Inferior parietal cortex (tissue), 1 donor: ENCODE results near the gene CNIH4.
"Not testable (repeated sequence)": the region's sequence is repeated elsewhere in the genome, so short reads cannot be mapped to it uniquely, and the experiment has no call there.

ENCODE experiments used
- DNase-seq: peaks from one replicate; pipeline ENCODE4 v3.0.0-alpha.2; 2016; ENCODE audit errors: extremely low spot score

CNIH4 gene

DNA sequence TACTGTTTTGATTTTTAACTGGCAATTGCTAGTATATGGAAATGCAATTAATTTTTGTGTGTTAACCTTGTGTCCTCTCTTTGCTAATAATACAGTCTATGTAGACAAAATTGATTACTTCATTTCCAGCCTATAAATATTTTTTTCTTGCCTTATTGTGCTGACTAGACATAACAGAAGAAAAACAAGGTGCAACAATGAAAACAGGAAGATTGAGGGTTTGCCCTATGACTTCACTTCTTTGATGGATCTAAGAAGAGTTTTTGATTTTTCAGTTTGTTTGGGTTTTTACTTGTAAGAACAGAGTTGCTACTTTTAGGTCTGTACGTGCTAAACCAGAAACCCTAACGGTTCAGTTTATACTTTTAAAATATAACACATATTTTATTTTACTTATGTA, 8.5 kb upstream of the CNIH4 start:
- no peak for DNase-seq

- DNase-seq: not testable (repeated sequence)
Observed at GRCh38 chr1:224349716-224350115, 7.0 kb upstream of the CNIH4 start.

DNA sequence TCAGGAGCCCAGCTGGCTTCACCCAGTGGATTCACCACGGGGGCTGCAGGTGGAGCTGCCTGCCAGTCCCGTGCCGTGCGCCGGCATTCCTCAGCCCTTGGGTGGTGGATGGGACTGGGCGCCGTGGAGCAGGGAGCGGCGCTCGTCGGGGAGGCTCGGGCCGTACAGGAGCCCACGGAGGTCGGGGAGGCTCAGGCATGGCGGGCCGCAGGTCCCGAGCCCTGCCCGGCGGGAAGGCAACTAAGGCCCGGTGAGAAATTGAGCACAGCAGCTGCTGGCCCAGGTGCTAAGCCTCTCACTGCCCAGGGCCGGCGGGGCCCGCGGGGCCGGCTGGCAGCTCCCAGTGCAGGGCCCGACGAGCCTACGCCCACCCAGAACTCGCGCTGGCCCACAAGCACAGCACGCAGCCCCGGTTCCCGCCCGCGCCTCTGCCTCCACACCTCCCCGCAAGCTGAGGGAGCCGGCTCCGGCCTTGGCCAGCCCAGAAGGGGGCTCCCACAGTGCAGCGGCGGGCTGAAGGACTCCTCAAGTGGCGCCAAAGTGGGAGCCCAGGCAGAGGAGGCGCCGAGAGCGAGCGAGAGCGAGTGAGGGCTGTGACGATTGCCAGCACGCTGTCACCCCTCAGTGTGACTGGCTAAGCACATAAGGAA, 4.1 kb upstream of the CNIH4 start:
- DNase-seq: not testable (repeated sequence)

DNA sequence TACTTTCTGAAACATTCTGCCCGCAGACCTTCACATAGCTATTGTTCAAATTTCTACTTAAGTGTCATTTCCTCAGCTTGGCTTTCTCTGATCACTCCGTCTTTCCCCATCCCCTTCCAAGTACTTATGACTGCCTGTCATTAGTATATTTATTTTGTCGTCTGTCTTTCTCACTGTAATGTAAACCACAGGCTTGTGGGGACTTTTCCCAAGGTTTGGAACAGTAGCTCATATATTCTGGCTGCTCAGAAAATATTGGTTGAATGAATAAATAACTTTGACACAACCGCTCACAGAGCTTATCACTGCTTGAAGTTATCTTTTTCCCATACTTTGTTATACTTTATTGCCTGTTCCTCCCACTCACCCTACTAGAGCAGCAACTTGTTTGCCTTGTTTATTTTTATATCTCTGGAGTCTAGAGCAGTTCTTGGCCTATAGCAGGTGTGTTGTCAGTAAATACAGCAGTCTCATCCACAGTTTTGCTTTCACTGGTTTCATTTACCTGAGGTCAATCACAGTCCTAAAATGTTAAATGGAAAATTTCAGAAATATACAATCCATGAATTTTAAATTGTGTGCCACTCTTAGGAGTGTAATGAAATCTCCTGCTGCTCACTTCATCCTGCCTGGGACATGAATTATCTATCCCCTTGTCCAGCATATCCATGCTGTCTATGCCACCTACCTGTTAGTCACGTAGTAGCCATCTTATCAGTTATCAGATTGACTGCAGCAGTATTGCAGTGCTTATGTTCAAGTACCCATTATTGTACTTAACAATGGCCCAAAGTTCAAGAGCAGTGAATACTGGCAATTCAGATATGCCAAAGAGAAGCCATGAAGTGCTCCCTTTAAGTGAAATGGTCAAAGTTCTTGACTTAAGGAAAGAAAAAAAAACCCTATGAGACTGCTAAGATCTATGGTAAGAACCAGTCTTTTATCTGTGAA, 2.4 kb upstream of the CNIH4 start:
- DNase-seq: no peak

- no peak for DNase-seq
Observed at GRCh38 chr1:224357626-224358124, 996 bp downstream of the CNIH4 start.

DNA sequence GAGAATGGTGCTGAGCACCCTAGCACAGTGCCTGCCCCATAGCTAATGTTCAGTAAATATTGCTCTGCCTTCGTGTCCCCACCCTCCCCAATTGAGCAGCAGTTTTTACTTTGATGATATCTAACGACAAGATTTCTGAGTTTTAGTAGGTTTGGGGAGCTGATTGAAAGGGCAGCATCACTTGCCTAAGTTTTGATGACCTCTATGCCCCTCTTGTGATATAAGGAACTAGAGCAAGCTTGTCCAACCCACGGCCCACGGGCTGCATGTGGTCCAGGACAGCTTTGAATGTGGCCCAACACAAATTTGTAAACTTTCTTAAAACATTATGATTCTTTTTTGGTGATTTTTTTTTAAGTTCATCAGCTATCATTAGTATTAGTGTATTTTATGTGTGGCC, 1.6 kb downstream of the CNIH4 start:
- DNase-seq: no peak

GRCh38 chr1:224359207-224359606, 2.5 kb downstream of the CNIH4 start:
- DNase-seq: no peak

DNA sequence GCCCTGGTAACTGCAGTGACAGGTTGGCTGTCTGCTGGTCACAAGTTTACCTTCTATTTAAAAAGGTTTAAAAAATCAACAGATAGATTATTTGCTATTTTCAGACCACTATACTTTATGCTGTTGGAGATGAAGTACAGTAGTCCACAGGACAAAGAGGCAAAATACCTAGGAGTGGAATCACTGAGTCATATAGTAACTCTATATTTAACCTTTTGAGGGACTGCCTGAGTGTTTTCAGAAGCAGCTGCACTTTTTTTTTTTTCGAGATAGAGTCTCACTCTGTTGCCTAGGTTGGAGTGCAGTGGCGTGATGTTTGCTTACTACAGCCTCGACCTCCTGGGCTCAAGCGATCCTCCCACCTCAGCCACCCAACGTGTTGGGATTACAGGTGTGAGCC, 11.7 kb downstream of the CNIH4 start:
- no peak for DNase-seq

- no peak for DNase-seq
Observed at GRCh38 chr1:224373008-224373590, 16.4 kb downstream of the CNIH4 start.

DNA sequence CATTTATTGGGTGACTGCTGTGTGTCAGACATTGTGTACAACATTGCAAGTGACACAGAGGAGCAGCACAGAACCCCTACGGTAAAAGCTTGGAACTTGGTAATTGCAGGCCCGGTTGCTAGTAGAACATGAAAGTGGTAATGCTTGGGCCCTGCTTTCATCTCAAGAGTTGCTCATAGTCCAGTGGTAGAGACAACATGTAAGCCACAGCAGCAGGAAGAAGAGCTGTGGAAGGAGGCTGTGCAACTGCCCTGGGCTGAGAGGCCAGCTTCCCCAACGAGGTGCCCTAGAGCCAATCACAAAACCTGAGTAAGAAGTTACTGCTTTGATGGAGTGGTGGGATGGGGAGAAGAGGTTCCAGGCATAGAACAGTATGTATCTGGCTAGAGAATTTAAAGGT, 18.4 kb downstream of the CNIH4 start:
- no peak for DNase-seq

- DNase-seq: no peak
Observed at GRCh38 chr1:224377676-224378006, 21.0 kb downstream of the CNIH4 start.

DNA sequence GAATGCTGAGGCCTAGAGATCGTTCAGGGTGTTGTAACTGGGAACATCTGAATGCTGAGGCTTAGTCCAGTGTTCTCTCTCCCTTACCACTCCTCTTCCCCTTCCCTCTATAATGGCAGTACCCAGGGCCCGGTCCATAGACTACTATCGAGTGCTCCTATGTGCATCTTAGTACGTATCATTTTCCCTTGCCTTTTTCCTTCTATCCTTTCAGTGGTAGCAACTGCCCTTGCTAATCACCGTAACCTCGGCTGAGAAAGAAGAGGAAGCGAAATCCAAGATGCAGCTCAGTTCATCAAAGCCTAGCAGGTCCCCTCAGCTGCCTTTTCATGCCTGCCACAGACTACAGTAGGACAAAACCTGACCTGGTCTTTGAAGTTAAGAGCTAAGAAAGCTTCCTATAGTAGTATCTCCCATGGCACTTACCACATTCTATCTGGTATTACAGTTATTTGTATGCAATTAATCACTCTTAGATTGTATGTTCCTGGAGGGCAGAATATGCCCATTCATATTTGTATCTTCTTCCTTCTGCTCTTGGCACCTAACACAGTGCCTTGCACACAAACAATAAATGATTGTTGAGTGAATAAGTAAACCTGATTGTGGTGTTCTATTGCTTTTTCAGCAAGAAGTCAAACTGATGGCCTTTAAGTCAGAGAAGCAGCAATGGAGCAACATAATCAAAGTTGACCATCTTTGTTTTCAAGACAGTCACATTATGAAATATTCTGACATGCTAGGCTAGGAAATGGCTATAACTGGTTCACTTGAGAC, 22.4 kb downstream of the CNIH4 start:
- DNase-seq: no peak

DNA sequence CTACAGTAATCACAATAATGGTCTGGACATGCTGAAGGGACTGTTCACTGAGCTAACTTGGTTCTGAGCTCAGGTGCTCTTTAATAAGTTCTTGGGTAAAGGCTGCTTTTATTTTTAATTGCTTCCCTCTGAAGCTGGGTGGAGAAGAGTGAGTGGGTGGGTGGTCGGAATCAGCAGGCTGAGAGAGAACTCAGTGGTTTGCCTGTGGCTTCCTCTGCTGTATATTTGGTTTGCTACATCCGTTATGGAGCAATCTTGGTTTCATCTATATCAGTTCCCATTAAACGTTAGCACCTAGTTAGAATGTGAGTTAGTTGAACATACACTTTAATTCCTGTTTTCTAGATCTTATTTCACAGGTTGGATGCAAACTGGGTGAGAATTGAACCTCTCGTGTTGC, 23.3 kb downstream of the CNIH4 start:
- no peak for DNase-seq

GRCh38 chr1:224381880-224382548, 25.3 kb downstream of the CNIH4 start:
- DNase-seq: no peak

DNA sequence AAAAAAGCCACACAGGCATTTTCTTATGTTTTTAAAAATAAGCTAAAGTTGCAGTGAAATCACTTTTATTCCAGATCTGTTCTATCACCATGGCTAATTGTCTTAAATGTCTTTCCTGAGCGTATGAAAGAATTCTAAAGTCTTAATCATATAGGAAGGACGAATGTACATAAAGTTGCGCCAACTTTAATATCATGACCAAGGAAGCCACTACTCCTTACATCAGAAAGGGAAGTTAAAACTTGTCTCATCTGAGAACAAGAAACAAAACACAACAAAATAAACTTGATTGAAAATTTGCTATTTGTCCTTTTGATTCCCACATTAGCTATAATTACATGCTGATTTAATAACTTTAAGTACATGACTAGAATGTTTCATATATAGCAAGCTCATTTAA, 26.5 kb downstream of the CNIH4 start:
- no peak for DNase-seq

GRCh38 chr1:224387302-224387912, 30.7 kb downstream of the CNIH4 start:
- DNase-seq: no peak

- DNase-seq: no peak
Observed at GRCh38 chr1:224387943-224388342, 31.3 kb downstream of the CNIH4 start.

GRCh38 chr1:224390517-224390916, 33.8 kb downstream of the CNIH4 start:
- DNase-seq: no peak

DNA sequence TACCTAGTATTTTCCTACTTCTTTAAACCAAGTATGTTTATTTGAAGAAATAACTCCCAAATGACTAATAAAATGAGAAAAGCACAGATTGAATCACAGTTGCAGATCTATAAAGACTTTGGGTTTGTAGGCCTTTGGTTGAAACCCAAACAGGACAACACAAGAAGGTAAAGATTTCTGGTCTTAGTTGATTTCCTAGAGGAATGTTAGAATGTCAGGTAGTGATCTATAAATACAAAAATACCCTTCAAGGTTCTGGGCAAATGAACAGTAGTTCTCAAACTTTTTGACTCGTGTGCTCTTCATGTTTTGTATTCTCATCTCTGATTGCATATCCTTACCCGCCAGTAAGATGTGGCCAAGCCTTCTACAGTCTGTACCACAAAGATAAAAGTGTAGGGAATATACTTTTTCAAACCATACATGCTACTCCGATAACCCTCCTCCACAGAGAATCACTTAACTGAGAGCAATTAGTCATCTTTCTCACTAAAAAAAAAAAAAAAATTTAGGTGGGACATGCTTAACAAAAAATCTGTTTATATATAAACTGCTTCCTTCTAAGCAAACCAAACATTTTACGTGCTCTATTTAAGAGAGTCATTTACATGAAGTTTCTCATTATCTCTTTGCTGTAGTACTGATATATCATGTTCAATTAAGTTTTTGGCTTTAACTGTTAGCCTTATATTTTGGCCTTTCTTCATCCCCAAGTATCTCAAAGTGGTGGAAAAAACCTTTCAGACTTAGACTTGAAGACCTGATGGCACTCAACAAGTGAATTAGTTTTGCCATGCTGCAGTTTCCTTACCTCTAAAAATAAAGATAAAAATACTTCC, 36.0 kb downstream of the CNIH4 start:
- peak; percentile 26 for DNase-seq

GRCh38 chr1:224393294-224393693, 36.6 kb downstream of the CNIH4 start:
- DNase-seq: no peak
